ENCODE data around the gene GRIA1. TPM values are rescaled to one million over a fixed set of nuclear protein-coding genes. Genes with fewer than 3 reads are reported as not detected.

Gene GRIA1
- total RNA-seq, 1 donor from 2014 or later: not detected

GRCh38 chr5:153655201-153655510 is 164.7 kb downstream of the GRIA1 start:
- Mint-ChIP-seq H3K27ac (no peak overlapping the region), H3K4me1 (no peaks in the 10 kb centered on the region), H3K9me3 (no peaks in the 10 kb centered on the region), H3K27me3 (no peaks in the 10 kb centered on the region), H3K4me3 (no peak overlapping the region), H3K36me3 (ENCODE audit: low read depth) (no peaks in the 10 kb centered on the region)
- DNase-seq: no peak
- intact Hi-C loops (cut with micrococcal nuclease): no loop called here

GRCh38 chr5:153658149-153658548 is 167.7 kb downstream of the GRIA1 start:
- Mint-ChIP-seq H3K36me3 (ENCODE audit: low read depth) (no peaks in the 10 kb centered on the region), H3K4me1 (no peaks in the 10 kb centered on the region), H3K27ac (no peak overlapping the region), H3K9me3 (no peaks in the 10 kb centered on the region), H3K4me3 (no peak overlapping the region), H3K27me3 (no peaks in the 10 kb centered on the region)
- no peak for DNase-seq
- intact Hi-C loops (cut with micrococcal nuclease): no loop called here

GRCh38 chr5:153658606-153659005 is 168.1 kb downstream of the GRIA1 start:
- no peaks in the 10 kb centered on the region for H3K4me1 Mint-ChIP-seq
- no peaks in the 10 kb centered on the region for H3K9me3 Mint-ChIP-seq
- H3K4me3 Mint-ChIP-seq: no peak overlapping the region
- no peak overlapping the region for H3K27ac Mint-ChIP-seq
- no peaks in the 10 kb centered on the region for H3K27me3 Mint-ChIP-seq
- no peaks in the 10 kb centered on the region for H3K36me3 Mint-ChIP-seq (ENCODE audit: low read depth)
- intact Hi-C loops (cut with micrococcal nuclease): no loop called here
- no peak for DNase-seq

GRCh38 chr5:153659039-153659736 is 168.7 kb downstream of the GRIA1 start:
- H3K36me3 Mint-ChIP-seq (ENCODE audit: low read depth): no peaks in the 10 kb centered on the region
- H3K27ac Mint-ChIP-seq: no peak overlapping the region
- H3K4me1 Mint-ChIP-seq: no peaks in the 10 kb centered on the region
- no peaks in the 10 kb centered on the region for H3K27me3 Mint-ChIP-seq
- no peaks in the 10 kb centered on the region for H3K9me3 Mint-ChIP-seq
- intact Hi-C loops (cut with micrococcal nuclease): no loop called here
- no peak overlapping the region for H3K4me3 Mint-ChIP-seq
- DNase-seq: no peak

GRCh38 chr5:153660919-153661318 is 170.4 kb downstream of the GRIA1 start:
- Mint-ChIP-seq H3K27ac (no peak overlapping the region), H3K27me3 (no peaks in the 10 kb centered on the region), H3K4me1 (no peaks in the 10 kb centered on the region), H3K36me3 (ENCODE audit: low read depth) (no peaks in the 10 kb centered on the region), H3K9me3 (no peaks in the 10 kb centered on the region), H3K4me3 (no peak overlapping the region)
- intact Hi-C loops (cut with micrococcal nuclease): no loop called here
- DNase-seq: no peak

- Mint-ChIP-seq H3K27ac (no peak overlapping the region), H3K9me3 (no peaks in the 10 kb centered on the region), H3K27me3 (no peaks in the 10 kb centered on the region), H3K4me1 (no peaks in the 10 kb centered on the region), H3K36me3 (ENCODE audit: low read depth) (no peaks in the 10 kb centered on the region), H3K4me3 (no peak overlapping the region)
- intact Hi-C loops (cut with micrococcal nuclease): no loop called here
- no peak for DNase-seq
These were observed 171.4 kb downstream of the GRIA1 start for GRCh38 chr5:153661897-153662296.

- H3K4me1 Mint-ChIP-seq: no peaks in the 10 kb centered on the region
- H3K27me3 Mint-ChIP-seq: no peaks in the 10 kb centered on the region
- no peak for DNase-seq
- no peaks in the 10 kb centered on the region for H3K36me3 Mint-ChIP-seq (ENCODE audit: low read depth)
- intact Hi-C loops (cut with micrococcal nuclease): no loop called here
- H3K4me3 Mint-ChIP-seq: no peak overlapping the region
- no peaks in the 10 kb centered on the region for H3K9me3 Mint-ChIP-seq
- no peak overlapping the region for H3K27ac Mint-ChIP-seq
These were observed 179.6 kb downstream of the GRIA1 start for GRCh38 chr5:153670101-153670500.

GRCh38 chr5:153671653-153672346 is 181.3 kb downstream of the GRIA1 start:
- no peaks in the 10 kb centered on the region for H3K4me1 Mint-ChIP-seq
- DNase-seq: no peak
- H3K36me3 Mint-ChIP-seq (ENCODE audit: low read depth): no peaks in the 10 kb centered on the region
- H3K4me3 Mint-ChIP-seq: no peak overlapping the region
- intact Hi-C loops (cut with micrococcal nuclease): no loop called here
- no peaks in the 10 kb centered on the region for H3K27me3 Mint-ChIP-seq
- H3K9me3 Mint-ChIP-seq: no peaks in the 10 kb centered on the region
- no peak overlapping the region for H3K27ac Mint-ChIP-seq

GRCh38 chr5:153672347-153673090 is 182.0 kb downstream of the GRIA1 start:
- Mint-ChIP-seq H3K27ac (no peak overlapping the region), H3K27me3 (no peaks in the 10 kb centered on the region), H3K36me3 (ENCODE audit: low read depth) (no peaks in the 10 kb centered on the region), H3K4me3 (no peak overlapping the region), H3K4me1 (no peaks in the 10 kb centered on the region), H3K9me3 (no peaks in the 10 kb centered on the region)
- intact Hi-C loops (cut with micrococcal nuclease): no loop called here
- DNase-seq: no peak

- Mint-ChIP-seq H3K4me1 (no peaks in the 10 kb centered on the region), H3K4me3 (no peak overlapping the region), H3K9me3 (no peaks in the 10 kb centered on the region), H3K36me3 (ENCODE audit: low read depth) (no peaks in the 10 kb centered on the region), H3K27me3 (no peaks in the 10 kb centered on the region), H3K27ac (no peak overlapping the region)
- no peak for DNase-seq
- intact Hi-C loops (cut with micrococcal nuclease): no loop called here
These were observed 183.9 kb downstream of the GRIA1 start for GRCh38 chr5:153674356-153674755.

- no peak for DNase-seq
- H3K4me3 Mint-ChIP-seq: no peak overlapping the region
These were observed 185.9 kb downstream of the GRIA1 start for GRCh38 chr5:153676406-153676805.

GRCh38 chr5:153676821-153677220 is 186.4 kb downstream of the GRIA1 start:
- no peak for DNase-seq
- Mint-ChIP-seq H3K36me3 (ENCODE audit: low read depth) (no peaks in the 10 kb centered on the region), H3K9me3 (no peaks in the 10 kb centered on the region), H3K27ac (no peak overlapping the region), H3K27me3 (no peaks in the 10 kb centered on the region), H3K4me1 (no peaks in the 10 kb centered on the region), H3K4me3 (no peak overlapping the region)
- intact Hi-C loops (cut with micrococcal nuclease): no loop called here

More at GRCh38 chr5:153676406-153676805, 185.9 kb downstream of the GRIA1 start:
- Mint-ChIP-seq H3K27ac (no peak overlapping the region), H3K4me1 (no peaks in the 10 kb centered on the region), H3K27me3 (no peaks in the 10 kb centered on the region), H3K9me3 (no peaks in the 10 kb centered on the region), H3K36me3 (ENCODE audit: low read depth) (no peaks in the 10 kb centered on the region)
- intact Hi-C loops (cut with micrococcal nuclease): no loop called here

- DNase-seq: no peak
- Mint-ChIP-seq H3K4me1 (no peaks in the 10 kb centered on the region), H3K27me3 (no peaks in the 10 kb centered on the region), H3K36me3 (ENCODE audit: low read depth) (no peaks in the 10 kb centered on the region), H3K27ac (no peak overlapping the region), H3K9me3 (no peaks in the 10 kb centered on the region), H3K4me3 (no peak overlapping the region)
- intact Hi-C loops (cut with micrococcal nuclease): no loop called here
These were observed 188.3 kb downstream of the GRIA1 start for GRCh38 chr5:153678617-153679329.

- no peak overlapping the region for H3K27ac Mint-ChIP-seq
- no peaks in the 10 kb centered on the region for H3K27me3 Mint-ChIP-seq
- H3K4me1 Mint-ChIP-seq: no peaks in the 10 kb centered on the region
- H3K9me3 Mint-ChIP-seq: no peaks in the 10 kb centered on the region
- no peak for DNase-seq
- H3K4me3 Mint-ChIP-seq: no peak overlapping the region
- no peaks in the 10 kb centered on the region for H3K36me3 Mint-ChIP-seq (ENCODE audit: low read depth)
- intact Hi-C loops (cut with micrococcal nuclease): no loop called here
These were observed 199.8 kb downstream of the GRIA1 start for GRCh38 chr5:153690236-153690635.

Measured in activated CD4-positive, alpha-beta T cell treated with anti-CD3 and anti-CD28 coated beads, Interleukin-2, amount 10 ng/mL, durations not matched to agents 24 days and 14 days (primary cell).